ENCODE data around the gene CENPQ.
"Not testable (repeated sequence)": the region's sequence is repeated elsewhere in the genome, so short reads cannot be mapped to it uniquely, and the experiment has no call there.

The CENPQ gene

GRCh38 chr6:49462927-49463611, at the start of gene CENPQ, which contains the start of gene MMUT:
Gene CENPQ, plus strand, starts transcription at chr6:49463370. Its CDS starts 6,807 bp downstream, at chr6:49470177.
Gene MMUT, minus strand, starts transcription at chr6:49463253. Its CDS starts 3,787 bp downstream, at chr6:49459466.
- in situ Hi-C loops (cut with HindIII; ENCODE audit: low pct_ligation_motif_present, low pct_unique_long_range_greater_than_20kb, low sequenced_read_pairs), result no loop called here
- peak; percentile 94 for DNase-seq

GRCh38 chr6:49415358-49415757, 47.8 kb upstream of the CENPQ start:
- in situ Hi-C loops (cut with HindIII; ENCODE audit: low pct_ligation_motif_present, low pct_unique_long_range_greater_than_20kb, low sequenced_read_pairs), result no loop called here
- DNase-seq, result no peak

- in situ Hi-C loops (cut with HindIII; ENCODE audit: low pct_ligation_motif_present, low pct_unique_long_range_greater_than_20kb, low sequenced_read_pairs), result no loop called here
- DNase-seq, result no peak
Measured at GRCh38 chr6:49416195-49416594, 47.0 kb upstream of the CENPQ start.

GRCh38 chr6:49423817-49424216, 39.4 kb upstream of the CENPQ start:
- in situ Hi-C loops (cut with HindIII; ENCODE audit: low pct_ligation_motif_present, low pct_unique_long_range_greater_than_20kb, low sequenced_read_pairs), result no loop called here
- peak; percentile 33 for DNase-seq

- in situ Hi-C loops (cut with HindIII; ENCODE audit: low pct_ligation_motif_present, low pct_unique_long_range_greater_than_20kb, low sequenced_read_pairs), result no loop called here
- no peak for DNase-seq
Measured at GRCh38 chr6:49430187-49430586, 33.0 kb upstream of the CENPQ start.

GRCh38 chr6:49430866-49431265, 32.3 kb upstream of the CENPQ start:
- no peak for DNase-seq
- in situ Hi-C loops (cut with HindIII; ENCODE audit: low pct_ligation_motif_present, low pct_unique_long_range_greater_than_20kb, low sequenced_read_pairs), result no loop called here

GRCh38 chr6:49453221-49453620, 9.9 kb upstream of the CENPQ start:
- DNase-seq, result peak; percentile 24
- in situ Hi-C loops (cut with HindIII; ENCODE audit: low pct_ligation_motif_present, low pct_unique_long_range_greater_than_20kb, low sequenced_read_pairs), result no loop called here

GRCh38 chr6:49454787-49455709, 8.1 kb upstream of the CENPQ start:
- no peak for DNase-seq

GRCh38 chr6:49457771-49458170, 5.4 kb upstream of the CENPQ start:
- DNase-seq, result peak; percentile 10
- in situ Hi-C loops (cut with HindIII; ENCODE audit: low pct_ligation_motif_present, low pct_unique_long_range_greater_than_20kb, low sequenced_read_pairs), result no loop called here

More at GRCh38 chr6:49454787-49455709, 8.1 kb upstream of the CENPQ start:
- in situ Hi-C loops (cut with HindIII; ENCODE audit: low pct_ligation_motif_present, low pct_unique_long_range_greater_than_20kb, low sequenced_read_pairs), result no loop called here

- in situ Hi-C loops (cut with HindIII; ENCODE audit: low pct_ligation_motif_present, low pct_unique_long_range_greater_than_20kb, low sequenced_read_pairs), result no loop called here
- peak; percentile 6 for DNase-seq
Measured at GRCh38 chr6:49462071-49462470, 1.1 kb upstream of the CENPQ start.

GRCh38 chr6:49462599-49462926, 607 bp upstream of the CENPQ start:
- in situ Hi-C loops (cut with HindIII; ENCODE audit: low pct_ligation_motif_present, low pct_unique_long_range_greater_than_20kb, low sequenced_read_pairs), result no loop called here
- no peak for DNase-seq

GRCh38 chr6:49463612-49463967, 420 bp downstream of the CENPQ start:
- in situ Hi-C loops (cut with HindIII; ENCODE audit: low pct_ligation_motif_present, low pct_unique_long_range_greater_than_20kb, low sequenced_read_pairs), result no loop called here
- DNase-seq, result peak; percentile 4

- no peak for DNase-seq
- in situ Hi-C loops (cut with HindIII; ENCODE audit: low pct_ligation_motif_present, low pct_unique_long_range_greater_than_20kb, low sequenced_read_pairs), result no loop called here
Measured at GRCh38 chr6:49464691-49465090, 1.5 kb downstream of the CENPQ start.

GRCh38 chr6:49468042-49468441, 4.9 kb downstream of the CENPQ start:
- in situ Hi-C loops (cut with HindIII; ENCODE audit: low pct_ligation_motif_present, low pct_unique_long_range_greater_than_20kb, low sequenced_read_pairs), result no loop called here
- DNase-seq, result no peak

- in situ Hi-C loops (cut with HindIII; ENCODE audit: low pct_ligation_motif_present, low pct_unique_long_range_greater_than_20kb, low sequenced_read_pairs); DNase-seq: not testable (repeated sequence)
Measured at GRCh38 chr6:49476564-49476963, 13.4 kb downstream of the CENPQ start.

GRCh38 chr6:49479308-49479970, 16.3 kb downstream of the CENPQ start:
- in situ Hi-C loops (cut with HindIII; ENCODE audit: low pct_ligation_motif_present, low pct_unique_long_range_greater_than_20kb, low sequenced_read_pairs), result no loop called here
- DNase-seq, result no peak

- in situ Hi-C loops (cut with HindIII; ENCODE audit: low pct_ligation_motif_present, low pct_unique_long_range_greater_than_20kb, low sequenced_read_pairs); DNase-seq: not testable (repeated sequence)
Measured at GRCh38 chr6:49481846-49482245, 18.7 kb downstream of the CENPQ start.

GRCh38 chr6:49483380-49483779, 20.2 kb downstream of the CENPQ start:
- in situ Hi-C loops (cut with HindIII; ENCODE audit: low pct_ligation_motif_present, low pct_unique_long_range_greater_than_20kb, low sequenced_read_pairs); DNase-seq: not testable (repeated sequence)

GRCh38 chr6:49490633-49491032, 27.5 kb downstream of the CENPQ start:
- no peak for DNase-seq
- in situ Hi-C loops (cut with HindIII; ENCODE audit: low pct_ligation_motif_present, low pct_unique_long_range_greater_than_20kb, low sequenced_read_pairs), result no loop called here
